Superior temporal gyrus (tissue), 1 donor: ENCODE results near the gene LPCAT1.
A peak's percentile ranks its signal among the peaks of the same experiment; 100 is the strongest.
"Not testable (repeated sequence)": the region's sequence is repeated elsewhere in the genome, so short reads cannot be mapped to it uniquely, and the experiment has no call there.

Source experiments
- DNase-seq: peaks from one replicate; pipeline ENCODE4 v3.0.0-alpha.2; 2016; ENCODE audit errors: extremely low spot score

LPCAT1 gene

DNA sequence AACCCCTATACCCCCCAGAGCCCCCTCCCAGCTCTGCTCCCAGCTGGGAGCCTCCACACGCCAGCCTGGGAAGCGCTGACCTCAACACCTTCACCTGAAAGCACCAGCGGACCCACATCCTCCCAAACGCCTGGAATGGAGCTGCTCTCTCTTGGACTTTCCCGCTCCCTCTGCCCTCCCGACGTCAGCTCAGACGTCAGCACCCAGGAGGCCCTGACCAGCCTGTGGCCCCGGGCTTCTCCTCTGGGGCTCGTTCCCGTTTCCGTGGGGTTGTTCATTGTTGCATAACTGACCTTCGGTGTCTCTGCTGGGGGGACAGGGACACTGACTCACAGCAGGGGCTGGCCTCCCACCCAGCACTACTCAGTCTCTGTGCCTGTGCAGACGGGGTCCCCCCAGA, 43.5 kb downstream of the LPCAT1 start:
- no peak for DNase-seq

DNA sequence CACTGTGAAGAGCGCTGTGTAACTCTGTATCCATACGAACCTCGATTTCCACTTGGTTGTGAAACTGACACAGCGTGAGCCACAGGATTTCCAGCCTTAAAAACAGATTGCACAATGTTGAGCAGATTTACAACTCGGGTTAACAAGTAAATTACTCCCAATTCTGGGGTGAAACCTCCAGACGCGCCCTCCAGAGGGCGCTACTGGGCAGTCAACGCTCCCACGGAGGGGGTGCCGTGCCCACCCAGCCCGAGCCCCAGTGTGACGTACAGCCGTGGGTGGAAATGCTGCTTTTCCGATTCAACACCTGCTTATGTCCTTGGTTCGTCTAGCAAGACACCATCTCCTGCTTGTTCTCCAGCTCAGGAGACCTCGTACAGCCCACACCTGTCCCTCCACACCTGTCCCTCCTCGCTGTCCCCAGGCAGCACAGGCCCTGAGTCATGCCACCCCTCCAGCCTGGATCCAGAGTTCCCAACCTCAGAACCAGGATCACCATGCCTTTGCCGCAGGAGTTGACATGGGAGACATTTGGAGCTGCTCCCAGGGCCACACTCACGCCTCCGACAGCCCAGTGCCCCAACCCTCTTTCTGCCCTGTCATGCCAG, 44.1 kb downstream of the LPCAT1 start:
- DNase-seq, result peak; percentile 20

DNA sequence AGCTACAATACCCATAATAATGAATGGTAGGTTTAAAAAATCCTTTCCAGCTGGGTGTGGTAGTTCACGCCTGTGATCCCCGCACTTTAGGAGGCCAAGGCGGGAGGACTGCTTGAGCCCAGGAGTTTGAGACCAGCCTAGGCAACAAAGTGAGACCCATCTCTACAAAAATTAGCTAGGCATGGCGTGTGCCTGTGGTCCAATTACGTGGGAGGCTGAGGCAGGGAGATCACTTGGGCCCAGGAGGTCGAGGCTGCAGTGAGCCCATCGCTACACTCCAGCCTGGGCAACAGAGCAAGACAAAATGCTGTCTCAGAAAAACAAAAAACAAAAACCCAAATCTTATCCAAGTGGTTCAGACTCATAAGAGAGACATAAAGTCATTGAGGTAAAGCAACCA, 44.7 kb downstream of the LPCAT1 start:
- DNase-seq, result no peak

DNA sequence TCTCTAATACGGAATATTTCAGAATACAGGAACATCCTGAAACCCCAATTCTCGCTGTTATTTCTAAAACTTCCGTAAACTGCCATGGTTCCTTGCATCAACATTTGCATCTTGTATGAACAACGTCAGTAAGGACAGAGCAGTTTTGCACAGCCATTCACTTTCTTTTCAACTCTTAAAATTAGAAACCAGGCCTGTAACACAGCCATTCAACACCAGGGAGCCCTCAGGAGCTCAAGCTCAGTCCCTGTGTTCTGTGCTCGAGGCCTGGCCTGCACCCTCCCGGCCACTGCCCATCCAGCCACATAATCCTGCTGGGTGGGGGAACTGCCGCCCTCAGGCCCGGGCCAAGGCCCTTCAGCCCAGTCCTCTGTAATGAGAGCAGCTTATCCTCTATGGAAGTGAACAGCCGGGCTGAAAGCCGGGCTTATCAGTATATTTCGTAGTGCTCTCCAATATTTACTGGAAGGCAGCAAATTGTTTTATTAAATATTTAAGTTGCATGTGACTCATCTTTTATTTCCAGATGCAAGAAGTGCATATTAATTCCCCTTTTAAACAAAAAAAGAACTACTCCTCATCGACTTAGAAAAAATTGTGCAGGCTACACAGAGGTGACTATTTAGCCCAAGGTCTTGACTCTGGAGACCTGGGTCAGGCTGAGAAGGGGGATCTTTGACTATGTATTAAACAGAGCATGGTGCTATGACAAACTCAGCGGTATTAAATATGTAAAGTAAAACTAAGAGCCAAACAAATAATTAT, 45.3 kb downstream of the LPCAT1 start:
- no peak for DNase-seq

DNA sequence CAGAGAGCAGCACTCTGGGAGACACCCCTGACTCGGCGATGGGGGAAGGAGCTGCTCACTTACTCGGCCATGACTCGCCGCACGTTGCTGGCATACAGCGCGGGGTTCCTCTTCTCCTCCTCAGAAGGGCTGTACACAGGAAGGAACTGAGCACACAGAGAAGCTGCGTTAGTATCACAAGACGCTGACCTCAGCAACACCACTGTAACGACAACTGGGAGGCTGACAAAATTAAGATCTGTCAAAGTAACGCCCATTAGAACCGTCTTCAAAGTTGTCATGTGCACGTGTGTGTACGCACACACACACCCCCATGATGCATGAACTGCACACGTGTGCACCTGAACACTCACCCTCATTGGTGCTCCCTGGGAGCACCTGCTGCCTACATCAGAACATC, 46.4 kb downstream of the LPCAT1 start:
- no peak for DNase-seq

DNA sequence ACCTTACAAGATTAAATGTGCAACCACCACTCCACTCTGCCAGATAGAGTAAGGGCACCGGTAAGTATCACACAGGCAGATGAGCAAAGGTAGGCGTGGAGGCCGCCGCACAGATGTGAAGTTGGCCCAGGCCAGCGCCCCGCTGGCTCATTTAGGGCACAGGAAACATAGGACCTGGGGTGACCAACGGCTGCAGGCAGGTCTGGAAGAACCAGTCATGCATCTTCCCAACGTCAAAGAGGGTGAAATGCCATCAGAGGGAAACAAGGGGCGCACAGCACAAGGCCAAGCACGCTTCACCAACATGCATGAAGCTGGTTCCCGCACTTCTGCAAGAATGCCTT, 46.8 kb downstream of the LPCAT1 start:
- DNase-seq, result no peak

DNA sequence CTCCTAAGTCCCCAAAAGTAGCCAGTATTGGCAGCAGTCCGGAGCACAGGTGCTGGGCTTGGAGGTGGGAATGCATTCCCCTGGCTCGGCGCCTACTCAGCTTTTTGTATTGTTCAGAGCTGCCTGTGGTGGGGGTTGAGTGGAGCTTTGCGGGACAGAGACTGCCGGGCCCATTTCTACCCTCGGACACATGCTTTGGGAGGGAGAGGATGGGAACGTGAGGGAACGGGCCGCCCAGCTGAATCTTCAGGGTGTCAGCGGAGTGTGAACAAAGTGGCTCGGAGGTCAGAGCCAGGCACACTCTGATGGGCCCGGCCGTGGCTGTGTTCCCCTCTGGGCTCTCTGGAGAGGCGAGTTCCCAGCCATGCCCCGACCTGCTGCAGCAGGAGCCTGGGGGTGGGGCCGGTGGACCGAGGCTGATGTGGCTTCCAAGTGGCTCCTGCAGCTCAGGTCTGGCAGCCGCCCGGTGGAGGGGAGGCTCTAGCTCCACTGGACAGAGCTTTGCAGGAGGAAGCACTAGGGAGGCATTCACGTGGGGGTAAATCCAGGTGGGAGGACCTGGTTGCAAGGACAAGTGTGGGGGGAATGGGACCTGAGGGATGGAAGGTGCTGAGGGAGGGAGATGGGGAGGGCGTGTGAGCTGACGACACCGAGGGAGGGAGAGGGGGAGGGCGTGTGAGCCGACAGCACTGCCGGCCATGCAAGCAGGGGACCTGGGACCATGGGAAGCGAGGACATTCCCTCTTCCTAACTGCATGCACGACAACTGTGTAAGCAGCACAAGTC, 47.4 kb downstream of the LPCAT1 start:
- no peak for DNase-seq

DNA sequence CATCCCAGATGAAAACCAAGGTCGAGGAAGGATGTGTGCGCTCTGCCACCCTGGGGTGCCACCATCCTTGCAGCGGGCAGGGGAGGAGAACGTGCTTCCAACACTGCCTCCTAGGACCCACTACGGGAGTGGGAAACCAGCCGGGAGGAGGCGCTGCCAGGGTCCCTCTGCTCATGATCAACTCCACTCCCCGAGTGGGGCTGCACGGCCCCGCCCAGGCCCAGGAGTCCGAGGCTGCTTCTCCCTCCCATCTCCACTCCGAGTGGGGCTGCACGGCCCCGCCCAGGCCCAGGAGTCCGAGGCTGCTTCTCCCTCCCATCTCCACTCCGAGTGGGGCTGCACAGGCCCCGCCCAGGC, 48.2 kb downstream of the LPCAT1 start:
- not testable (repeated sequence) for DNase-seq

DNA sequence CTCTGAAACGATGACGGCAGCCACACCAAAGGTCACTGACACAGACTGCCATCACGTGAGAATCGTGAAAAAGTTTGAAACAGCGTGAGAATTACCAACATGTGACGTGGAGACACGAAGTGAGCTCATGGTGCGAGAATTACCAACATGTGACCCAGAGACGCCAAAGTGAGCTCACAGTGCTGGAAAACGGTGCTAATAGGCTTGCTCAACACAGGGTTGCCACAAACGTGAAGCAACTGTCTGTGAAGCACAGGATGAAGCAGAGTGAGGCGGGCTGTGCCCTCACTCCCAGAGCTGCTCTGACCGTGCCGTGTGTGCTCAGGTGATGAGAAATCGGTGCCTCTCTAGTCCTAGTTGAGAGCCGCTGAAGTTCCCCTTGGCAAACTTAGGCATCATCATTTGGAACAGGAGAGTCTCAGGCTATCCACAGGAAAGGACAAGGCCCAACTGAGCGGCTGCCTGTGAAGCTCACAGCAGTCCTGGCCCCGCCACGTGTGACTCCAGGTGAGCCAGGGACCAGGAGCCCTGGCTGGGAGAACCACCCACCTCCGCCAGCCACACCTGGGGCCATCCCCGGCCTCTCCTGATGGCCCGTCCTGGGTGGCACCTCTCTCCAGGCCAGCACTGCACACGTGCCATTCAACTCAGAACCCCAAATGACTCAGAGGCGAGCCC, 48.8 kb downstream of the LPCAT1 start:
- no peak for DNase-seq

DNA sequence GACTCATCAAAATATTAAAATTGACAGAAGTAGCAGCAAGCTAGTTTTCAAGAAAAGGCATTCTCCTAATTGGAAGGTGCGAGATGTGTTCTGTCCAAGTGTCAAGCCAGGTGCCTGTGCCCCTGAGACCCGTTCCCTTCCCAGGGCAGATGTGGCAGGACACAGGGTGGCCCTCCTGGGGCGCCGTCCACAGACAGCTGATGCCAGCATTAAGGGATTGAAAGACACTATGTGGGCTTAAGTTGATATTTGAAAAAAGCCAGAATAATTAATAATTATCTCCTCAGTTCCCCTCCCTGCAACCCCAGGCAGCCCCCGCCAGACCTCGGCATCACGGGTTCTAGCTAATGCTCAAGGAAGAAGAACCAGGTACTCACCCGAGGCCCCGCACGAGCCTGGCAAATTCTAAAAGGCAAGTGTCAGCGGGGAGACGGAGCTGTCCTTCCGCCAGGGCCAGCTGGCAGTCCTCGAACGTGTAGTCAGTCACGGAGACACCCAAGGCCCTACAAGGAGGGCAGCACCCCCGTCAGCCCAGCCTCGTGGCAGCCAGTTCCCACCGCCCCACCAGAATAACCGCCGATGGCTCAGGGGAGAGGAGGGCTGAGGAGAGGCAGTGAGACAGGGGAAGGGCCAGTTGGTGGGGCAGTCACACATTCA, 49.4 kb downstream of the LPCAT1 start:
- no peak for DNase-seq

DNA sequence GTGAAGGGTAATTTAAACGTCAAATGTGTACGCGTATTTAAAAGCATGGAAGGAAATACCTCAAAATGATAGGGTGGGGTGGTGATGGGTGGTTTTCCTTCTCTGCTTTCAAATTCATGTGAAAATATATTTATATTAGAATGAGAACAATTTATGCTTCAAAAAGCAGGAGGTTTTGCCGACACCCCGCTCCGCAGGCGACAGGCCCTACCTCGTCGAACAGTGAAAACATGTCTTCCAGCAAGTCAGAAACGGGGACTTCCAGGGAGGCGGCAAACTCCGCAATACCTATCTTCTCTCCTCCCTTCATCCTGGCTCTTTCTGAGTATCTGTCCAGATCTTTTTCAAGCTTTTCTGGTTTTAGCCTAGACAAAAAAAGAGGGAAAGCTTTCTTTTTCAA, 50.0 kb downstream of the LPCAT1 start:
- DNase-seq, result no peak

DNA sequence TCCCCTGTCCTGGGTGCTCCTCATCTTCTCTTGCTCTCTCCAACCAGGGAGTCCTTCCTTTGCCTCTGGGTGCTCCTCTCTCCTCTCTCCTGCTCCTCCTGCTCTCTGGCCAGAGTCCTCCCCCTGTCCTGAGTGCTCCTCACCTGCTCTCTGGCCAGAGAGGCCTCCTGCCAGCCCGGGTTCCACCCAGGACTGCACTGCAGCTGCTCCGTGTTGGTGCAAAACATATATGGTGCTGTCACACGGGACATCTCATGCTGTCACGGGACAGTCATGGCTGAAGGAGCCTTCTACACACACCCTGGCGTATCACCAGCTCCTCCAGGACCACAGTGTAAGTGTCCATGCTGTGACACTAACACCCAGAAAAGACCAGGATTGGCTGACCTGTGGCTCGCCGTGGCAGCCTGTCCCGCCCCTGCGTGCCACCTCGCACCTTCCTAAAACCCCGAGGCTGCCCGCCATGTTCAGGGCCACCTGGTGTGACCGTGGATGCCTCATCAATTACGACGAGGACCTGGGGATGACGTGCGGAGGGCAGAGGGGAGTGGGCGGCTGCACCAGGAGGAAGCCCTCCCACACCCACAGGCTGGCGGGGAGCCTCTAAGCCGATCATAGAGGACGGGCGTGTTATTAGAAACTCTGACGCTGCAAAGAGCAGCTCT, 50.7 kb downstream of the LPCAT1 start:
- no peak for DNase-seq

DNA sequence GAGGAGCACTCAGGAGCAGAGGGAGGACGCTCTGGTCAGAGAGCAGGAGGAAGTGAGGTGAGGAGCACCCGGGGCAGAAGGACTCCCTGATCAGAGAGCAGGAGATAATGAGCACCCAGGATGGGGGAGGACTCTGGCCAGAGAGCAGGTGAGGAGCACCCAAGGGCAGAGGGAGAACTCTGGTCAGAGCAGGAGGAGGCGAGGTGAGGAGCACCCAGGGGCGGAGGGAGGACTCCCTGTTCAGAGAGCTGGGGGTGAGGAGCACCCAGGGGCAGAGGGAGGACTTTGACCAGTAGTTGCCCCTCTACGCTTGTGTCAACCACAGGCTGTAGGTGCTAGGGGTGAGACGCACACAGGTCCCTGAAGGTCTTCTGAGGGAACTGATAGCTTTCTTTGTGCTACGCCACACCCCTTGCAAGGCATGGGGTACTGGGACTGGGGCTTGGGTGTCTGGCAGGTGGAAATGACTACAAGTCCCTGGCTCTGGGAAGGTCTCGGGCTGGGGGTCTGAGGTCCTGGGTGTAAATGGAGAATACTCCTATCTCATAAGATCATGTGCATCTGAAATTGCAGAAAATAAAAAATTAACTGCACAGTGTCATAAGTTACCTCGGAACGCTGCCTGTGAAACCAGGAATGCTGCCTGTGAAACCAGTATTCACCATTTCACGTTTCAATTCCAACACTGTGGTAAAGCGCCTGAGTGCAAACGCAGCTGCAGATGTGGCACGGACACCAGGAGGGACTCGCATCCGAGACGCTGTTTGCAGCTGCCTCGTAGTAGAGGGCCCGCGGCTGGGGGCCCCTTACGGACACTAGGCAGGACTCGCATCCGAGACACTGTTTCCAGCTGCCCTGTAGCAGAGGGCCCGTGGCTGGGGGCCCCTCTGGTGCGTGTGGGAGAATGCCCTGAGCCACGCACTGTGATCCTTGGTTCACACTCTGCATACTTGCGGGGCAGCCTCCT, 51.5 kb downstream of the LPCAT1 start:
- no peak for DNase-seq

DNA sequence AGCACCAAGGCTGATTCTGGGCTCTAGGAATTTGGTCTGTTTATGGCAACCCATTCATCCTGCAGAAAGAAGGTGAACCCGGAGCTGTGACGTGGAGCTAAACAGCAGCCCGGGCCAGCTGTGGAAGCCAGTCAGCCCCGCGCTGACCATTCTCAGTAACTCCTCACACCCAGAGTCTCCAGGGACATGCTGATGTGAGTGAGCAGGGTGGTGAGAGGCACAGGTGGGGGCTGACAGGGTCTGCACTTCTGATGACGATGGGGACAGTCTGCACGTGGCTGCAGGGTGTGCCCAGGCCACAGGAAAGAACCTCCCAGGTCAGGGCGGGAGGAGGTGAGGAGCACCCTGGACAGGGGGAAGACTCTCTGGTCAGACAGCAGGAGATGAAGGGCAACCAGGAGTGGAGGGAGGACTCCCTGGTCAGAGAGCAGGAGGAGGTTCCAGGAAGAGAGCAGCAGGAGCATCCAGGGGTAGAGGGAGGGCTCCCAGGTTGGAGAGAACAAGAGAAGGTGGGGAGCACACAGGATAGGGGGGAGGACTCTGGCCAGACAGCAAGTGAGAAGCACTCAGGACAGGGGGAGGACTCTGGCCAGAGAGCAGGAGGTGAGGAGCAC, 52.4 kb downstream of the LPCAT1 start:
- DNase-seq, result no peak

DNA sequence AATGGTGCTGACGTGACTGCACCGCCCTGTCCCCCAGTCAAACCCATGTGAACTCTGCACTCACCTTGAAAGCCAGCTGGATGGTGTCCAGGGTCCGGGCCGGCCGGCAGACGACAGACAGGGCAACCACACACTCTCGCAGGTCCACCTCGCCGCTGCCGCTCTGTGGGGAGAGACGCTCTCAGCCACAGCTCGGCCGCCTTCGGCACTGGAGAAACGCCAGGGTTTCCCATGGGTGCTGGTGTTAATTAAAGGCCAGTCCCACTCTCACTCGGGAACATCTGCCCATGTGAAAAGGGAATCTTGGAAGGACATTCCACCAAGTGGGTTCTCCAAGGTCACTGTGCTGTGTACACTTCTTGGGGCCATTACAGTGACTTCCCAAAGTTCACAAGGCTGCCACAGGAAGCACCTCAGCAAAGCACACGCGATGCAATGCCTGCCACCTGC, 53.0 kb downstream of the LPCAT1 start:
- DNase-seq, result no peak

DNA sequence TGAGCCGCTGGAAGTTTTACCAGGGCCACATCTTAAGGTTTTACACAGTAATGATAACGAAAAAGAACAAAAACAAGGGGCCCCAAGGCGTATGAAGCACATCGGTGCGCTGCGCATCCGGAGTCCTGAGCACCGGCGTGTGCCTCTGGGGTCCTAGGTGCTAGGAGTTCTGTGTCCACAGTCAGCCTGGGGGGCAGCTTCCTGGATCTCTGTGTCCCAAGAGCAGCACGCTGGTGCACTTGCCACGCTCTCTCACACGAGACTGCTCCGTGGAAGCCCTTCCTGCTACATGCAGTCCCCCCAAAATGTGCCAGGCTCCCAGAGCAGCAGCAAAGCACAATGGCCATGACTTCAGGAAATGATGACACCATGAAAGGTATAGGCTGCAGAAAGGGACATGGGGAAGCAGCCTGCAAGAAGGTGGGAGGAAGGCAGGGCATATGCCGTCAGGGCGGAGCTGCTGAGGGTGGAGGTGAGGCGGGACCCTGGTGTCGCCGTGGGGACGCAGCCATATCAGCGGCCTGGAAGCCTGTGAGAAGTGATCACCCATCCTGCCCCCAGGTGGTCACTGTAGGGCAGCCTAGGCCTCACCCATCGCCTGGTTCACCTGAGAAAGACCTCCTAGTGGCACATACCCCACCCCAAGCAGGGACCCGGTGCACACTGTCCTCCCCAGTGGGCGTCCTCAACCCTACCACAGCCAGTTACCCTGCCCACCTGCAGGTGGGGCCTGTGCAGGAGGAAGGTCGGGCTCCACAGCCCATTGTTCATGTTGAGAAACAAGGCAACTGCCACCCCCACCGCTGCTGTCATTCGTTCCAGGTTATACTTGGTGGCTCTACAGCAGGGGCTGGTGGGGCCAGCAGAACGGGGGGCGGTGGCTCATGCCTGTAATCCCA, 54.9 kb downstream of the LPCAT1 start:
- DNase-seq, result no peak

DNA sequence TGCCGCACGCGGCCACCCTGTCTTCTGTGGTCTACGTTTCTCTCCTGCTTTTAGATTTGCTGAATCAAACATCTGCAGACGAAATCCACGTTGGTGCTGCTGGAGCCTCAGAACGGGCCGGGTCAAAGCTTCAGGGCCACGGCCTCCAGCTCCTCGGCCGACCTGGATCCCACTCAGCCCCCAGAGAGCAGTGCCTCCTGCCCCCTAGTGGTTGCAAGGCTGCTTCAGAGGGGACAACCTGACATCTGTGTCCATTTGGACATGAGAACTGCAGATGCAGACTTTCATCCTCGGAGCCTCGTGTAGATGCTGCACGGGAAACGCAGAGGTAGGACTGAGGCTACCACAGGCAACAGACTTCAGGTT, 55.5 kb downstream of the LPCAT1 start:
- peak; percentile 45 for DNase-seq

DNA sequence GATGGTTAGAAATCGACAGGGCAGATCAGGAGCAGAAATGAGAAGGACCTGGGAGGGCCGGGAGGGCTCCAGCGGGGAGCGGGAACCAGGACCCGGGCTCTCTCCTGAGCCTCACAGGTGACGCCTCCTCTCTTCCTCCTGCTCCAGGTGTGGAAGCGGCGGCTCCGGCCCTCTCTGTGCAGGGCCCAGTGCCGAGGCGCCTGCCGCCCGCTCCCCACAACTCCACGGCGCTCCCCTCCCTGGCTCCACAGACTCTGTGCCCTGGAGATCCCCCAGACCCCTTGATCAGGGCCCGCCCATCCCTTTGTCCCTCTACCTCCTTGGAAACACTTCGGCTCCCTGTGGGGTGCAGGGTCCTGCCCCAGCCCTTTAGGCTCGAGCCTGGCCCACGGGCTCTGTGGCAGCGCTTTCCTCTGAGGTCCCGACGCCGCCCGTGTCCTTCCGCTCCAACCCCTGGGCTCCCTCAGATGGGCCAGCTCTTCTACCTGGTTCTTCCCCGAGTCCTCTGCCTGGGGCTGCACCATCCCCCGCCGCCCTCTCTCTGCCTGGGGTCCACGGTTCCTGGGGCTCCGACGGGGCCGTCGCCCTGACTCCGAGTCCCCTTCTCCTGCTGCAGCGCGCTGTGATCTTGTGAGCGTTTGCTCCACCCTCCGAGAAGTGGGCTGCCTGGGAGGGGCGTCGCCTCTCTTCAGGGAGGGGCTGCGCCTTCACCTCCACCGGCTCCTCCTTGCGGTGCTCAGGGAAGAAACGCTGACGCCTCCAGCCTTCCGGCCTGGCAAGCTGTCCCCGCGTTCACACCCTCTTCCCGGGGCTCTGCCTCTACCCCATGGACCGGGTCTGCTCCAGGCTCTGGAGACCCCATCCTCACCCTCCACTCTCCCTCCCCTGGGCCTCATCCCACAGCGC, 56.2 kb downstream of the LPCAT1 start:
- DNase-seq, result no peak
